K562 (cell line): ENCODE results near the gene PXDC1. TPM values are rescaled to one million over a fixed set of nuclear protein-coding genes. Genes with fewer than 3 reads are reported as not detected.

Experiments used
- SIX5 ChIP-seq, 2 experiments: IDR thresholded peaks; 2 replicates each; pipeline ENCODE4 v1.6.1; 2011; ENCODE audit warnings: low read length in 2 of 2, borderline replicate concordance in 1 of 2, low read depth in 1 of 2, mild to moderate bottlenecking in 1 of 2, moderate library complexity in 1 of 2; ENCODE audit not compliant: insufficient read depth in 1 of 2
- TCF7L2 ChIP-seq: fragments of 150-350 bp; IDR thresholded peaks from 2 replicates; pipeline ENCODE4 v1.6.1; 2016; ENCODE audit warnings: low read depth, mild to moderate bottlenecking, low read length, moderate library complexity
- ZNF197 ChIP-seq: fragments of 200-800 bp; sonication (Bioruptor generic); IDR thresholded peaks from 2 replicates; pipeline ENCODE4 v1.6.1; 2016; ENCODE audit warnings: low read depth, missing genetic modification characterization, missing compliant biosample characterization
- polyA plus RNA-seq, 8 experiments: library from polyadenylated mRNA; depleted of rRNA in 4 of 8; stranded (reverse) in 5 of 8; unstranded in 3 of 8; fragments of >200 nt; fragmentation: Nextera tagmentation in 2 of 8; fragmentation: Illumina TruSeq in 1 of 8; extraction: Ambion mirVana in 2 of 8; extraction: Trizol in 1 of 8; gene quantifications; 2 replicates each; pipeline versions ENCODE4 v1.2.1 to v1.2.3, GENCODE V29; 2011 to 2014; ENCODE audit warnings: inconsistent platforms in 1 of 8, missing spikeins in 1 of 8
- total RNA-seq, 7 experiments: library from RNA; depleted of rRNA in 6 of 7; stranded (reverse); fragments of >200 nt in 6 of 7; fragmentation: Illumina TruSeq in 2 of 7; extraction: Trizol in 2 of 7; gene quantifications; 2 replicates each; pipeline versions ENCODE4 v1.2.1 to v1.2.3, GENCODE V29; 2011 to 2021; ENCODE audit warnings: low replicate concordance in 1 of 7
- TF ChIP-seq, protein P1 (sequence below): fragments of 250-450 bp; sonication (Bioruptor Pico); IDR thresholded peaks from 2 replicates; pipeline ENCODE4 v1.5.0; 2022; ENCODE audit warnings: mild to moderate bottlenecking

Gene PXDC1
- total and polyA plus RNA-seq, 9 of the 15 experiments (the other 6 are each of a cell fraction or from before 2014, with no cell fraction given), result 0.09 to 0.33 (median 0.16) TPM; not detected in 5

DNA sequence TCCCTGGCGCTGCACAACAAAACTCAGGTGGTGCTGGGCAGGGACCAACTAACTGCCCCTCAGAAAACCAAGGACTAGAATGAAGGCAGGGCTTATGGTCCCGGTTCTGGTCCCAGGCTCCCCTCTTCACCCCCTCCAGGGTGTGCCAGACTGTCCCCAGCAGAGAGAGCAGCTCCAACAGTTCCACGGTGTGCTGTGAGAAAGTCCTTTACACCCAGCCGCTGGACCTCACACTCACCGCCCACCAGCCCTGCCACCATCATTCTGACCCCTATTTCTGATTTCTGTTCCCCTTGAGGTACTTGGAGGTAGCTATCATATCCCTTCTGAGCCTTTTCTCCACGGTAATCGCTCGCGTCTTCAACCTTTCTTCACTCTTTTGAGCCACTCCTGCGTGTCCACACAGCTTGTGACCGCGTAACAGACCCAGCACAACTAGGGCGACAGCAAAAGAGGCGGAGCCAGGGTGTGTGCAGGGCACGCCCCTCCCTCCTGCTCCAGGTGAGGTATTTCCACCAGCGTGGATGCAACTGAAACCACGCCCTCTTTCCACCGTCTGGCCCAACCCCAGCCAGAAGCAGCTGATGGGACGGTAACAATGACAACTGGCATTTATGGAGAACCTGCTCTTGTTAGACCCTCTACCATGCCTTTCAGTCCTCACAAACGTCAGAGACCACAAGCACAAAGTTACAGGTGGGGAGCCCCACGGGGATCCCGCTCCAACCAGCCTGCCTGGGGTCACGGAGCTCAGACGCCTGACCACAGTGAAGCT is 2.3 kb downstream of the PXDC1 start (continued):
- TF ChIP-seq, protein P1, sequence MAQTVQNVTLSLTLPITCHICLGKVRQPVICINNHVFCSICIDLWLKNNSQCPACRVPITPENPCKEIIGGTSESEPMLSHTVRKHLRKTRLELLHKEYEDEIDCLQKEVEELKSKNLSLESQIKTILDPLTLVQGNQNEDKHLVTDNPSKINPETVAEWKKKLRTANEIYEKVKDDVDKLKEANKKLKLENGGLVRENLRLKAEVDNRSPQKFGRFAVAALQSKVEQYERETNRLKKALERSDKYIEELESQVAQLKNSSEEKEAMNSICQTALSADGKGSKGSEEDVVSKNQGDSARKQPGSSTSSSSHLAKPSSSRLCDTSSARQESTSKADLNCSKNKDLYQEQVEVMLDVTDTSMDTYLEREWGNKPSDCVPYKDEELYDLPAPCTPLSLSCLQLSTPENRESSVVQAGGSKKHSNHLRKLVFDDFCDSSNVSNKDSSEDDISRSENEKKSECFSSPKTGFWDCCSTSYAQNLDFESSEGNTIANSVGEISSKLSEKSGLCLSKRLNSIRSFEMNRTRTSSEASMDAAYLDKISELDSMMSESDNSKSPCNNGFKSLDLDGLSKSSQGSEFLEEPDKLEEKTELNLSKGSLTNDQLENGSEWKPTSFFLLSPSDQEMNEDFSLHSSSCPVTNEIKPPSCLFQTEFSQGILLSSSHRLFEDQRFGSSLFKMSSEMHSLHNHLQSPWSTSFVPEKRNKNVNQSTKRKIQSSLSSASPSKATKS (CRISPR knock-in tag), result no peak
- no peak for TF ChIP-seq TCF7L2
- TF ChIP-seq SIX5 (IDR thresholded peaks at IDR 0.05; ENCODE audit: borderline replicate concordance in 1 of 2, insufficient read depth in 1 of 2, low read depth in 1 of 2, low read length in 2 of 2), result no peak
- no peak for TF ChIP-seq ZNF197 (CRISPR knock-in tag)
